HEK293 (cell line): ENCODE data around the gene HGS.

Experiments
- CTCF ChIA-PET: fragments of 350-600 bp; formaldehyde crosslinking; extraction: SDS; loops from one replicate; lab custom pipeline; 2021; ENCODE audit warnings: antibody characterized with exemption; lab: Yijun Ruan, JAX
- POLR2A ChIA-PET: fragments of 300-600 bp; formaldehyde crosslinking; extraction: SDS; loops from one replicate; lab custom pipeline; 2020; ENCODE audit warnings: antibody characterized with exemption, inconsistent platforms; lab: Yijun Ruan, JAX
- H3K27ac ChIP-seq: fragments of 200-500 bp; sonication (Bioruptor generic); 2 replicates; pipeline ENCODE4 v1.5.1; 2014; ENCODE audit warnings: low read depth, low read length, control low read depth, inconsistent platforms; ENCODE audit errors: extremely low read depth
- H3K36me3 ChIP-seq, 2 experiments: fragments of 200-500 bp in 1 of 2; sonication (Bioruptor generic) in 1 of 2; 1 replicate in 1 of 2; 2 replicates in 1 of 2; pipeline ENCODE4 v1.5.1; 2014 to 2017; ENCODE audit warnings: inconsistent platforms in 2 of 2, low read length in 2 of 2; ENCODE audit not compliant: control insufficient read depth in 2 of 2, insufficient read depth in 1 of 2
- H3K4me1 ChIP-seq: fragments of 200-500 bp; sonication (Bioruptor generic); 2 replicates; pipeline ENCODE4 v1.5.1; 2014; ENCODE audit warnings: mild to moderate bottlenecking, low read length, inconsistent platforms; ENCODE audit not compliant: control insufficient read depth, insufficient read depth
- H3K4me3 ChIP-seq: 2 replicates; pipeline ENCODE4 v1.5.1; 2011; ENCODE audit warnings: low read depth, mild to moderate bottlenecking, control low read depth, low read length, moderate library complexity
- H3K9me3 ChIP-seq: fragments of 200-500 bp; sonication (Bioruptor generic); 2 replicates; pipeline ENCODE4 v1.5.1; 2014; ENCODE audit warnings: low read depth, low read length, inconsistent platforms; ENCODE audit not compliant: control insufficient read depth, insufficient read depth
- ATF2 ChIP-seq: fragments of 450-650 bp; formaldehyde crosslinking; IDR thresholded peaks from 2 replicates; pipeline ENCODE4 v1.5.1; 2016; ENCODE audit warnings: missing biosample characterization, missing genetic modification characterization, low read depth
- GLIS2 ChIP-seq: fragments of 450-650 bp; formaldehyde crosslinking; IDR thresholded peaks from 2 replicates; pipeline ENCODE4 v1.5.1; 2016; ENCODE audit warnings: missing biosample characterization, missing genetic modification characterization
- KLF7 ChIP-seq: fragments of 450-650 bp; formaldehyde crosslinking; IDR thresholded peaks from 2 replicates; pipeline ENCODE4 v1.5.1; 2016; ENCODE audit warnings: missing biosample characterization, missing genetic modification characterization, borderline replicate concordance
- PRDM1 ChIP-seq: fragments of 450-650 bp; formaldehyde crosslinking; IDR thresholded peaks from 2 replicates; pipeline ENCODE4; 2016; ENCODE audit warnings: missing biosample characterization, missing genetic modification characterization
- SCRT1 ChIP-seq: fragments of 450-650 bp; formaldehyde crosslinking; IDR thresholded peaks from 2 replicates; pipeline ENCODE4 v1.5.1; 2016; ENCODE audit warnings: missing biosample characterization, missing genetic modification characterization, borderline replicate concordance
- SCRT2 ChIP-seq: fragments of 450-650 bp; formaldehyde crosslinking; IDR thresholded peaks from 2 replicates; pipeline ENCODE4 v1.5.1; 2016; ENCODE audit warnings: missing biosample characterization, missing genetic modification characterization
- SP2 ChIP-seq: fragments of 450-650 bp; formaldehyde crosslinking; IDR thresholded peaks from 2 replicates; pipeline ENCODE4 v1.5.1; 2016; ENCODE audit warnings: missing biosample characterization, missing genetic modification characterization
- TCF7L2 ChIP-seq: IDR thresholded peaks from 2 replicates; pipeline ENCODE4 v1.6.1; 2011; ENCODE audit warnings: low read depth, mild to moderate bottlenecking, inconsistent platforms, low read length, moderate library complexity, borderline replicate concordance
- ZNF132 ChIP-seq: fragments of 450-650 bp; formaldehyde crosslinking; IDR thresholded peaks from 2 replicates; pipeline ENCODE4 v1.5.1; 2017; ENCODE audit warnings: missing biosample characterization, missing genetic modification characterization, borderline replicate concordance
- ZNF133 ChIP-seq: fragments of 450-650 bp; formaldehyde crosslinking; IDR thresholded peaks from 2 replicates; pipeline ENCODE4 v1.5.1; 2016; ENCODE audit warnings: missing biosample characterization, missing genetic modification characterization
- ZNF155 ChIP-seq: fragments of 450-650 bp; formaldehyde crosslinking; IDR thresholded peaks from 2 replicates; pipeline ENCODE4 v1.5.1; 2016; ENCODE audit warnings: missing biosample characterization, missing genetic modification characterization
- ZNF221 ChIP-seq: fragments of 450-650 bp; formaldehyde crosslinking; IDR thresholded peaks from 2 replicates; pipeline ENCODE4 v1.5.1; 2017; ENCODE audit warnings: missing biosample characterization, missing genetic modification characterization, borderline replicate concordance
- ZNF248 ChIP-seq: fragments of 450-650 bp; formaldehyde crosslinking; IDR thresholded peaks from 2 replicates; pipeline ENCODE4 v1.5.1; 2017; ENCODE audit warnings: missing biosample characterization, missing genetic modification characterization
- ZNF37A ChIP-seq: fragments of 450-650 bp; IDR thresholded peaks from 2 replicates; pipeline ENCODE4 v1.5.1; 2018; ENCODE audit warnings: missing biosample characterization, missing genetic modification characterization
- ZNF394 ChIP-seq: fragments of 450-650 bp; formaldehyde crosslinking; IDR thresholded peaks from 2 replicates; pipeline ENCODE4 v1.5.1; 2016; ENCODE audit warnings: missing biosample characterization, missing genetic modification characterization, mild to moderate bottlenecking, moderate library complexity, borderline replicate concordance
- ZNF404 ChIP-seq: fragments of 450-650 bp; formaldehyde crosslinking; IDR thresholded peaks from 2 replicates; pipeline ENCODE4 v1.5.1; 2017; ENCODE audit warnings: missing biosample characterization, missing genetic modification characterization
- ZNF488 ChIP-seq: fragments of 450-650 bp; formaldehyde crosslinking; IDR thresholded peaks from 2 replicates; pipeline ENCODE4 v1.5.1; 2016; ENCODE audit warnings: missing biosample characterization, missing genetic modification characterization
- ZNF549 ChIP-seq: fragments of 450-650 bp; IDR thresholded peaks from 2 replicates; pipeline ENCODE4 v1.5.1; 2018; ENCODE audit warnings: missing biosample characterization, missing genetic modification characterization, mild to moderate bottlenecking, inconsistent platforms, moderate library complexity
- ZNF555 ChIP-seq: fragments of 450-650 bp; formaldehyde crosslinking; conservative IDR thresholded peaks from 2 replicates; pipeline ENCODE4 v1.5.1; 2017; ENCODE audit warnings: missing biosample characterization, mild to moderate bottlenecking, missing genetic modification characterization, inconsistent platforms
- ZNF621 ChIP-seq: fragments of 450-650 bp; formaldehyde crosslinking; IDR thresholded peaks from 2 replicates; pipeline ENCODE4 v1.5.1; 2017; ENCODE audit warnings: missing biosample characterization, missing genetic modification characterization
- ZNF623 ChIP-seq: fragments of 450-650 bp; formaldehyde crosslinking; IDR thresholded peaks from 2 replicates; pipeline ENCODE4 v1.5.1; 2016; ENCODE audit warnings: missing biosample characterization, missing genetic modification characterization
- ZNF664 ChIP-seq: fragments of 450-650 bp; formaldehyde crosslinking; IDR thresholded peaks from 2 replicates; pipeline ENCODE4 v1.5.1; 2016; ENCODE audit warnings: missing biosample characterization, missing genetic modification characterization
- ZNF670 ChIP-seq: fragments of 450-650 bp; formaldehyde crosslinking; IDR thresholded peaks from 2 replicates; pipeline ENCODE4 v1.5.1; 2016; ENCODE audit warnings: missing biosample characterization, missing genetic modification characterization, low read depth
- ZNF747 ChIP-seq: fragments of 450-650 bp; formaldehyde crosslinking; IDR thresholded peaks from 2 replicates; pipeline ENCODE4 v1.5.1; 2016; ENCODE audit warnings: missing biosample characterization, missing genetic modification characterization
- ZNF768 ChIP-seq: fragments of 450-650 bp; formaldehyde crosslinking; IDR thresholded peaks from 2 replicates; pipeline ENCODE4 v1.5.1; 2018; ENCODE audit warnings: missing biosample characterization, mild to moderate bottlenecking, missing genetic modification characterization
- ZSCAN16 ChIP-seq: fragments of 450-650 bp; formaldehyde crosslinking; IDR thresholded peaks from 2 replicates; pipeline ENCODE4 v1.5.1; 2016; ENCODE audit warnings: missing biosample characterization, missing genetic modification characterization
- TF ChIP-seq, protein P1 (sequence below): fragments of 450-650 bp; formaldehyde crosslinking; IDR thresholded peaks from 2 replicates; pipeline ENCODE4 v1.5.1; 2016; ENCODE audit warnings: missing biosample characterization, missing genetic modification characterization
- TF ChIP-seq, protein P2 (sequence below): IDR thresholded peaks from 2 replicates; pipeline ENCODE4 v1.6.1; 2011; ENCODE audit warnings: mild to moderate bottlenecking, low read depth, low read length, borderline replicate concordance

The HGS gene

DNA sequence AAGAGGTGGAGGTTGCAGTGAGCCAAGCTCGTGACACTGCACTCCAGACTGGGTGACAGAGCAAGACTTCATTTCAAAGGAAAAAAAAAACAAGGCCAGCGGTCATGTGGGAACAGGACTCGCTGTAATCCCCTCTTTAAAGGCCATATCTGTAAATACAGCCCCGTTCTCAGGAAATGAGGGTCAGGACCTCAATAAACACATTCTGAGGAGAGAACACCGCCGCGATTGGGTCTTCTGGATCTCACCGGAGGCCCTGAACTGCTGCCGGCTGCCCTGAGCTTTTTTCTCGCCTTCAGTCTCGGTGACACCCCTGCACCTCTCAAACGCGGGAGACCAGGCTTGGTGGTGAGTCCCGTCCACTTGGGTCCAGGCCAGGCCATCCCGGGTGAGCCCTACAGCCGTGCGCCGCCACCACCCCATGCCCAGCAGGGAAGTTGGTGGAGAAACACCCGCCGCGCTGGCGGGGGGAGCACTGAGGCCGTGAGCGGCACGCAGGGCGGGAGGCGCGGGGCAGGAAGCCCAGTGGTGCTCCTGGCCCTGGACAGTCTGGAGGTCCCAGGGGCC, 56.7 kb downstream of the HGS start (continued):
- no peak for TF ChIP-seq ZNF248 (tag by site-specific recombination)
- TF ChIP-seq GLIS2 (tag by site-specific recombination): no peak

- Histone ChIP-seq H3K36me3 (no peaks in the 10 kb centered on the region), H3K27ac (no peak overlapping the region), H3K9me3 (no peaks in the 10 kb centered on the region), H3K4me3 (no peak overlapping the region), H3K4me1 (no peaks in the 10 kb centered on the region)
- TF ChIP-seq ZNF747: no peak
- no peak for TF ChIP-seq ZNF133 (tag by site-specific recombination)
- no peak for TF ChIP-seq ZNF488 (tag by site-specific recombination)
- TF ChIP-seq ZNF549 (tag by site-specific recombination): no peak
- TF ChIP-seq ZNF664: no peak
- peak; percentile 87 for TF ChIP-seq SCRT2 (tag by site-specific recombination)
- TF ChIP-seq ZNF621 (tag by site-specific recombination): no peak
- peak; percentile 88 for TF ChIP-seq SCRT1 (tag by site-specific recombination)
- TF ChIP-seq ZNF768 (tag by site-specific recombination): no peak
- no peak for TF ChIP-seq ZNF155
- no peak for TF ChIP-seq TCF7L2
- no peak for TF ChIP-seq KLF7 (tag by site-specific recombination)
- no peak for TF ChIP-seq ZNF221 (tag by site-specific recombination)
- TF ChIP-seq ZNF623 (tag by site-specific recombination): no peak
- TF ChIP-seq, protein P1, sequence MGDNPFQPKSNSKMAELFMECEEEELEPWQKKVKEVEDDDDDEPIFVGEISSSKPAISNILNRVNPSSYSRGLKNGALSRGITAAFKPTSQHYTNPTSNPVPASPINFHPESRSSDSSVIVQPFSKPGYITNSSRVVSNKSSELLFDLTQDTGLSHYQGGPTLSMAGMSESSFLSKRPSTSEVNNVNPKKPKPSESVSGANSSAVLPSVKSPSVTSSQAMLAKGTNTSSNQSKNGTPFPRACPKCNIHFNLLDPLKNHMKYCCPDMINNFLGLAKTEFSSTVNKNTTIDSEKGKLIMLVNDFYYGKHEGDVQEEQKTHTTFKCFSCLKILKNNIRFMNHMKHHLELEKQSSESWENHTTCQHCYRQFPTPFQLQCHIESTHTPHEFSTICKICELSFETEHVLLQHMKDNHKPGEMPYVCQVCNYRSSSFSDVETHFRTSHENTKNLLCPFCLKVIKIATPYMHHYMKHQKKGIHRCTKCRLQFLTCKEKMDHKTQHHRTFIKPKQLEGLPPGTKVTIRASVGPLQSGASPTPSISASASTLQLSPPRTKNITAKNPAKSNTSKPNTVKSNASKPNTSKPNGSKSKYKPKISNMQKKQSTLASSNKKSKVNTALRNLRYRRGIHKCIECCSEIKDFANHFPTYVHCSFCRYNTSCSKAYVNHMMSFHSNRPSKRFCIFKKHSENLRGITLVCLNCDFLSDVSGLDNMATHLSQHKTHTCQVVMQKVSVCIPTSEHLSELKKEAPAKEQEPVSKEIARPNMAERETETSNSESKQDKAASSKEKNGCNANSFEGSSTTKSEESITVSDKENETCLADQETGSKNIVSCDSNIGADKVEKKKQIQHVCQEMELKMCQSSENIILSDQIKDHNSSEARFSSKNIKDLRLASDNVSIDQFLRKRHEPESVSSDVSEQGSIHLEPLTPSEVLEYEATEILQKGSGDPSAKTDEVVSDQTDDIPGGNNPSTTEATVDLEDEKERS (tag by site-specific recombination): no peak
- TF ChIP-seq ZNF404 (tag by site-specific recombination): no peak
- POLR2A ChIA-PET: no interaction called here
- CTCF ChIA-PET: no interaction called here
Observed at GRCh38 chr17:81741049-81741593, 57.3 kb downstream of the HGS start.

- H3K4me3 ChIP-seq: no peak overlapping the region
- no peak overlapping the region for H3K27ac ChIP-seq
- CTCF ChIA-PET: no interaction called here
- H3K4me1 ChIP-seq: no peaks in the 10 kb centered on the region
- H3K36me3 ChIP-seq: no peaks in the 10 kb centered on the region
- POLR2A ChIA-PET: no interaction called here
- no peaks in the 10 kb centered on the region for H3K9me3 ChIP-seq
- TF ChIP-seq ATF2 (no peak), PRDM1 (tag by site-specific recombination) (no peak), SP2 (no peak), ZNF555 (tag by site-specific recombination) (no peak), ZNF670 (no peak), ZNF37A (no peak), ZNF394 (tag by site-specific recombination) (no peak), ZSCAN16 (tag by site-specific recombination) (no peak), ZNF132 (tag by site-specific recombination) (no peak)
- TF ChIP-seq, protein P2, sequence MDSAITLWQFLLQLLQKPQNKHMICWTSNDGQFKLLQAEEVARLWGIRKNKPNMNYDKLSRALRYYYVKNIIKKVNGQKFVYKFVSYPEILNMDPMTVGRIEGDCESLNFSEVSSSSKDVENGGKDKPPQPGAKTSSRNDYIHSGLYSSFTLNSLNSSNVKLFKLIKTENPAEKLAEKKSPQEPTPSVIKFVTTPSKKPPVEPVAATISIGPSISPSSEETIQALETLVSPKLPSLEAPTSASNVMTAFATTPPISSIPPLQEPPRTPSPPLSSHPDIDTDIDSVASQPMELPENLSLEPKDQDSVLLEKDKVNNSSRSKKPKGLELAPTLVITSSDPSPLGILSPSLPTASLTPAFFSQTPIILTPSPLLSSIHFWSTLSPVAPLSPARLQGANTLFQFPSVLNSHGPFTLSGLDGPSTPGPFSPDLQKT: no peak
Observed at GRCh38 chr17:81741594-81742452, 58.0 kb downstream of the HGS start.
